HEK293 (cell line): ENCODE results near the gene WDR36.

Experiments
- CTCF ChIA-PET: fragments of 350-600 bp; formaldehyde crosslinking; extraction: SDS; loops from one replicate; lab custom pipeline; 2021; ENCODE audit warnings: antibody characterized with exemption; lab: Yijun Ruan, JAX
- POLR2A ChIA-PET: fragments of 300-600 bp; formaldehyde crosslinking; extraction: SDS; loops from one replicate; lab custom pipeline; 2020; ENCODE audit warnings: antibody characterized with exemption, inconsistent platforms; lab: Yijun Ruan, JAX
- H3K27ac ChIP-seq: fragments of 200-500 bp; sonication (Bioruptor generic); 2 replicates; pipeline ENCODE4 v1.5.1; 2014; ENCODE audit warnings: low read depth, low read length, control low read depth, inconsistent platforms; ENCODE audit errors: extremely low read depth
- H3K36me3 ChIP-seq, 2 experiments: fragments of 200-500 bp in 1 of 2; sonication (Bioruptor generic) in 1 of 2; 1 replicate in 1 of 2; 2 replicates in 1 of 2; pipeline ENCODE4 v1.5.1; 2014 to 2017; ENCODE audit warnings: inconsistent platforms in 2 of 2, low read length in 2 of 2; ENCODE audit not compliant: control insufficient read depth in 2 of 2, insufficient read depth in 1 of 2
- H3K4me1 ChIP-seq: fragments of 200-500 bp; sonication (Bioruptor generic); 2 replicates; pipeline ENCODE4 v1.5.1; 2014; ENCODE audit warnings: mild to moderate bottlenecking, low read length, inconsistent platforms; ENCODE audit not compliant: control insufficient read depth, insufficient read depth
- H3K4me3 ChIP-seq: 2 replicates; pipeline ENCODE4 v1.5.1; 2011; ENCODE audit warnings: low read depth, mild to moderate bottlenecking, control low read depth, low read length, moderate library complexity
- H3K9me3 ChIP-seq: fragments of 200-500 bp; sonication (Bioruptor generic); 2 replicates; pipeline ENCODE4 v1.5.1; 2014; ENCODE audit warnings: low read depth, low read length, inconsistent platforms; ENCODE audit not compliant: control insufficient read depth, insufficient read depth
- KLF17 ChIP-seq: fragments of 450-650 bp; formaldehyde crosslinking; IDR thresholded peaks from 2 replicates; pipeline ENCODE4 v1.5.1; 2016; ENCODE audit warnings: missing biosample characterization, missing genetic modification characterization
- PRDM4 ChIP-seq: fragments of 450-650 bp; formaldehyde crosslinking; IDR thresholded peaks from 2 replicates; pipeline ENCODE4 v1.5.1; 2017; ENCODE audit warnings: missing biosample characterization, missing genetic modification characterization
- PRDM6 ChIP-seq: fragments of 450-650 bp; formaldehyde crosslinking; IDR thresholded peaks from 2 replicates; pipeline ENCODE4 v1.5.1; 2017; ENCODE audit warnings: missing biosample characterization, missing genetic modification characterization
- REST ChIP-seq: fragments of 450-650 bp; formaldehyde crosslinking; IDR thresholded peaks from 2 replicates; pipeline ENCODE4 v1.5.1; 2016; ENCODE audit warnings: missing biosample characterization, missing genetic modification characterization
- TCF7L2 ChIP-seq: IDR thresholded peaks from 2 replicates; pipeline ENCODE4 v1.6.1; 2011; ENCODE audit warnings: low read depth, mild to moderate bottlenecking, inconsistent platforms, low read length, moderate library complexity, borderline replicate concordance
- YY2 ChIP-seq: fragments of 450-650 bp; formaldehyde crosslinking; IDR thresholded peaks from 2 replicates; pipeline ENCODE4 v1.5.1; 2016; ENCODE audit warnings: missing biosample characterization, missing genetic modification characterization
- ZBTB10 ChIP-seq: fragments of 450-650 bp; formaldehyde crosslinking; IDR thresholded peaks from 2 replicates; pipeline ENCODE4 v1.5.1; 2016; ENCODE audit warnings: missing biosample characterization, missing genetic modification characterization
- ZNF138 ChIP-seq: fragments of 450-650 bp; formaldehyde crosslinking; IDR thresholded peaks from 2 replicates; pipeline ENCODE4 v1.5.1; 2016; ENCODE audit warnings: missing biosample characterization, missing genetic modification characterization, borderline replicate concordance
- ZNF274 ChIP-seq, 2 experiments: fragments of 200-500 bp in 1 of 2; fragments of 450-650 bp in 1 of 2; sonication (Bioruptor generic) in 1 of 2; formaldehyde crosslinking in 1 of 2; IDR thresholded peaks; 2 replicates each; pipeline versions ENCODE4 v1.5.1 to v1.6.1; 2014 to 2016; ENCODE audit warnings: borderline replicate concordance in 1 of 2, inconsistent platforms in 1 of 2, low read length in 1 of 2, missing biosample characterization in 1 of 2, missing genetic modification characterization in 1 of 2
- ZNF302 ChIP-seq: fragments of 450-650 bp; formaldehyde crosslinking; IDR thresholded peaks from 2 replicates; pipeline ENCODE4 v1.5.1; 2016; ENCODE audit warnings: missing biosample characterization, missing genetic modification characterization, low read depth
- ZNF433 ChIP-seq: fragments of 450-650 bp; formaldehyde crosslinking; IDR thresholded peaks from 2 replicates; pipeline ENCODE4 v1.5.1; 2016; ENCODE audit warnings: missing biosample characterization, missing genetic modification characterization, low read depth
- ZNF544 ChIP-seq: fragments of 450-650 bp; formaldehyde crosslinking; IDR thresholded peaks from 2 replicates; pipeline ENCODE4 v1.5.0; 2017; ENCODE audit warnings: missing biosample characterization, missing genetic modification characterization
- ZNF560 ChIP-seq: fragments of 450-650 bp; formaldehyde crosslinking; IDR thresholded peaks from 2 replicates; pipeline ENCODE4 v1.5.1; 2017; ENCODE audit warnings: missing biosample characterization, missing genetic modification characterization, borderline replicate concordance
- ZNF571 ChIP-seq: fragments of 450-650 bp; formaldehyde crosslinking; IDR thresholded peaks from 2 replicates; pipeline ENCODE4 v1.5.0; 2017; ENCODE audit warnings: missing biosample characterization, missing genetic modification characterization
- ZNF654 ChIP-seq: fragments of 450-650 bp; formaldehyde crosslinking; IDR thresholded peaks from 2 replicates; pipeline ENCODE4 v1.5.1; 2016; ENCODE audit warnings: low read depth, missing biosample characterization, missing genetic modification characterization
- ZNF670 ChIP-seq: fragments of 450-650 bp; formaldehyde crosslinking; IDR thresholded peaks from 2 replicates; pipeline ENCODE4 v1.5.1; 2016; ENCODE audit warnings: missing biosample characterization, missing genetic modification characterization, low read depth
- ZNF791 ChIP-seq: fragments of 450-650 bp; formaldehyde crosslinking; IDR thresholded peaks from 2 replicates; pipeline ENCODE4 v1.5.1; 2016; ENCODE audit warnings: missing biosample characterization, missing genetic modification characterization
- ZSCAN30 ChIP-seq: fragments of 450-650 bp; IDR thresholded peaks from 2 replicates; pipeline ENCODE4 v1.5.1; 2018; ENCODE audit warnings: missing biosample characterization, mild to moderate bottlenecking, missing genetic modification characterization, moderate library complexity

Gene WDR36

GRCh38 chr5:111126896-111127295, 34.7 kb downstream of the WDR36 start:
- Histone ChIP-seq H3K27ac (no peak overlapping the region), H3K4me3 (no peak overlapping the region), H3K36me3 (peaks cover 24 to 44% of the 10 kb centered on the region in 2 experiments), H3K4me1 (no peaks in the 10 kb centered on the region), H3K9me3 (no peaks in the 10 kb centered on the region)
- TF ChIP-seq YY2 (tag by site-specific recombination) (no peak), ZNF302 (tag by site-specific recombination) (no peak), ZSCAN30 (tag by site-specific recombination) (no peak), ZNF560 (tag by site-specific recombination) (no peak), ZNF544 (tag by site-specific recombination) (no peak), PRDM4 (tag by site-specific recombination) (no peak), ZNF791 (no peak), ZNF138 (no peak), ZBTB10 (no peak), REST (tag by site-specific recombination) (no peak), ZNF654 (tag by site-specific recombination) (no peak), ZNF433 (tag by site-specific recombination) (no peak), KLF17 (tag by site-specific recombination) (no peak), PRDM6 (no peak), ZNF571 (tag by site-specific recombination) (no peak), TCF7L2 (no peak), ZNF670 (tag by site-specific recombination) (no peak), ZNF274 (IDR thresholded peaks at IDR 0.05; ENCODE audit: low read length) (no peak), ZNF274 (tag by site-specific recombination; IDR thresholded peaks at IDR 0.05; ENCODE audit: borderline replicate concordance) (no peak)
- CTCF ChIA-PET = no interaction called here
- POLR2A ChIA-PET = no interaction called here
